H9 (cell line): ENCODE data around the gene ANKS1B. TPM values are rescaled to one million over a fixed set of nuclear protein-coding genes. Genes with fewer than 3 reads are reported as not detected.

ENCODE experiments used
- DNase-seq: peaks from one replicate; pipeline ENCODE4 v3.0.0-alpha.2; 2017
- H2AFZ ChIP-seq: one replicate; pipeline ENCODE4 v1.6.1; 2013; ENCODE audit warnings: mild to moderate bottlenecking, low read length, control low read depth, moderate library complexity
- H2AK5ac ChIP-seq: 2 replicates; pipeline ENCODE4 v1.6.1; 2013; ENCODE audit warnings: low read length, control low read depth, mixed read lengths; ENCODE audit not compliant: insufficient read length
- H2BK120ac ChIP-seq: one replicate; pipeline ENCODE4 v1.6.1; 2013; ENCODE audit warnings: low read depth, mild to moderate bottlenecking, low read length, control low read depth, inconsistent platforms; ENCODE audit not compliant: poor library complexity, severe bottlenecking
- H2BK12ac ChIP-seq: 2 replicates; pipeline ENCODE4 v1.6.1; 2013; ENCODE audit warnings: low read length, control low read depth, mixed read lengths, low read depth; ENCODE audit not compliant: insufficient read length
- H2BK15ac ChIP-seq: 2 replicates; pipeline ENCODE4 v1.6.1; 2013; ENCODE audit warnings: low read depth, low read length, control low read depth
- H2BK20ac ChIP-seq: one replicate; pipeline ENCODE4 v1.6.1; 2013; ENCODE audit warnings: low read depth, mild to moderate bottlenecking, low read length, control low read depth, inconsistent platforms; ENCODE audit not compliant: poor library complexity, severe bottlenecking
- H2BK5ac ChIP-seq: 2 replicates; pipeline ENCODE4 v1.6.1; 2013; ENCODE audit warnings: low read length, control low read depth, mixed read lengths; ENCODE audit not compliant: insufficient read length
- H3K14ac ChIP-seq: 2 replicates; pipeline ENCODE4 v1.6.1; 2013; ENCODE audit warnings: low read length, control low read depth; ENCODE audit not compliant: insufficient read depth
- H3K18ac ChIP-seq: 2 replicates; pipeline ENCODE4 v1.6.1; 2013; ENCODE audit warnings: low read depth, mild to moderate bottlenecking, mixed read lengths, low read length, control low read depth; ENCODE audit not compliant: insufficient read length
- H3K23ac ChIP-seq: 2 replicates; pipeline ENCODE4 v1.6.1; 2013; ENCODE audit warnings: low read length, control low read depth, mixed read lengths, low read depth; ENCODE audit not compliant: insufficient read length
- H3K23me2 ChIP-seq: 2 replicates; pipeline ENCODE4 v1.6.1; 2013; ENCODE audit warnings: low read depth, mild to moderate bottlenecking, mixed read lengths, low read length, control low read depth; ENCODE audit not compliant: insufficient read length, poor library complexity, severe bottlenecking
- H3K27ac ChIP-seq: 2 replicates; pipeline ENCODE4 v1.5.1; 2013; ENCODE audit warnings: low read length, control low read depth, mixed read lengths, low read depth; ENCODE audit not compliant: insufficient read length
- H3K27me3 ChIP-seq: 2 replicates; pipeline ENCODE4 v1.6.1; 2013; ENCODE audit warnings: low read length, control low read depth, inconsistent platforms; ENCODE audit not compliant: insufficient read depth
- H3K4ac ChIP-seq: 2 replicates; pipeline ENCODE4 v1.6.1; 2013; ENCODE audit warnings: low read depth, mild to moderate bottlenecking, control low read depth, inconsistent platforms, low read length, moderate library complexity
- H3K4me1 ChIP-seq: 2 replicates; pipeline ENCODE4 v1.6.1; 2013; ENCODE audit warnings: low read length, control low read depth, inconsistent platforms; ENCODE audit not compliant: insufficient read depth
- H3K4me2 ChIP-seq: 2 replicates; pipeline ENCODE4 v1.6.1; 2013; ENCODE audit warnings: low read length, control low read depth, mixed read lengths; ENCODE audit not compliant: insufficient read length, insufficient read depth
- H3K56ac ChIP-seq: 2 replicates; pipeline ENCODE4 v1.6.1; 2013; ENCODE audit warnings: low read depth, mild to moderate bottlenecking, mixed read lengths, low read length, control low read depth; ENCODE audit not compliant: insufficient read length
- H3K79me1 ChIP-seq: 2 replicates; pipeline ENCODE4 v1.6.1; 2013; ENCODE audit warnings: low read depth, mild to moderate bottlenecking, moderate library complexity, low read length, control low read depth, inconsistent platforms; ENCODE audit not compliant: insufficient read depth, poor library complexity, severe bottlenecking
- H3K79me2 ChIP-seq: 2 replicates; pipeline ENCODE4 v1.6.1; 2013; ENCODE audit warnings: low read length, control low read depth, inconsistent platforms; ENCODE audit not compliant: insufficient read depth
- H3K9ac ChIP-seq: 2 replicates; pipeline ENCODE4 v1.6.1; 2013; ENCODE audit warnings: low read length, control low read depth, mixed read lengths; ENCODE audit not compliant: insufficient read length; ENCODE audit errors: extremely low read depth
- H3K9me3 ChIP-seq: one replicate; pipeline ENCODE4 v1.6.1; 2013; ENCODE audit warnings: low read depth, low read length, inconsistent platforms; ENCODE audit not compliant: control insufficient read depth
- H3T11ph ChIP-seq: one replicate; pipeline ENCODE4 v1.6.1; 2013; ENCODE audit warnings: mild to moderate bottlenecking, low read length, control low read depth, inconsistent platforms
- H4K20me1 ChIP-seq: one replicate; pipeline ENCODE4 v1.6.1; 2013; ENCODE audit not compliant: control insufficient read depth, insufficient read length, insufficient read depth
- H4K5ac ChIP-seq: 2 replicates; pipeline ENCODE4 v1.6.1; 2013; ENCODE audit warnings: low read depth, mild to moderate bottlenecking, mixed read lengths, low read length, control low read depth; ENCODE audit not compliant: insufficient read length
- H4K8ac ChIP-seq: replicated peaks from 2 replicates; pipeline ENCODE4 v1.6.1; 2013; ENCODE audit warnings: low read length, control low read depth, mixed read lengths, low read depth; ENCODE audit not compliant: insufficient read length
- H4K91ac ChIP-seq: 2 replicates; pipeline ENCODE4 v1.6.1; 2013; ENCODE audit warnings: low read depth, mild to moderate bottlenecking, moderate library complexity, mixed read lengths, low read length, control low read depth; ENCODE audit not compliant: insufficient read length
- H3K27ac Mint-ChIP-seq, 3 experiments: 2 replicates in 2 of 3; 3 replicates in 1 of 3; pipeline ENCODE4 v1.8.0; 2020 to 2021; ENCODE audit warnings: mixed read lengths in 3 of 3, mild to moderate bottlenecking in 1 of 3, moderate library complexity in 1 of 3
- H3K27me3 Mint-ChIP-seq: 2 replicates; pipeline ENCODE4 v1.8.0; 2021; ENCODE audit warnings: low read depth, mild to moderate bottlenecking, moderate library complexity, mixed read lengths
- H3K36me3 Mint-ChIP-seq, 3 experiments: 2 replicates in 2 of 3; 3 replicates in 1 of 3; pipeline ENCODE4 v1.8.0; 2020 to 2021; ENCODE audit warnings: low read depth in 3 of 3, mixed read lengths in 3 of 3; ENCODE audit not compliant: insufficient read depth in 1 of 3
- H3K4me1 Mint-ChIP-seq, 2 experiments: 2 replicates each; pipeline ENCODE4 v1.8.0; 2020; ENCODE audit warnings: mixed read lengths in 2 of 2
- H3K4me3 Mint-ChIP-seq, 2 experiments: 2 replicates in 1 of 2; 3 replicates in 1 of 2; pipeline ENCODE4 v1.8.0; 2020 to 2021; ENCODE audit warnings: mild to moderate bottlenecking in 2 of 2, mixed read lengths in 2 of 2, moderate library complexity in 1 of 2
- H3K9me3 Mint-ChIP-seq, 2 experiments: 2 replicates in 1 of 2; 3 replicates in 1 of 2; pipeline ENCODE4 v1.8.0; 2020; ENCODE audit warnings: mild to moderate bottlenecking in 2 of 2, mixed read lengths in 2 of 2, moderate library complexity in 1 of 2
- WGBS: extraction: QIAGEN DNeasy Blood & Tissue Kit; methylation state at CpG from one replicate; pipeline ENCODE4 v1.1.7; 2013; ENCODE audit warnings: missing lambda C conversion rate, low lambda C conversion rate, mixed read lengths; ENCODE audit not compliant: insufficient read length; ENCODE audit errors: extremely low coverage; 5-methylcytosine and 5-hydroxymethylcytosine counted together
- total RNA-seq: library from RNA; stranded (reverse); gene quantifications from 2 replicates; pipeline ENCODE4 v1.2.1, GENCODE V29; 2021
- TF ChIP-seq, protein P1 (sequence below): fragments of 200-600 bp; sonication (generic); conservative IDR thresholded peaks from 3 replicates; pipeline ENCODE4 v1.8.0; 2021; ENCODE audit warnings: antibody characterized with exemption, mild to moderate bottlenecking

The ANKS1B gene
- total RNA-seq, 1 experiment from 2014 or later = 4.1 TPM

- H4K91ac ChIP-seq = no peak overlapping the region
- H3K9ac ChIP-seq = no peak overlapping the region
- no peaks in the 10 kb centered on the region for H3K27me3 ChIP-seq
- no peak for DNase-seq
- H3K4me2 ChIP-seq = no peak overlapping the region
- no peaks in the 10 kb centered on the region for H3K9me3 ChIP-seq
- no peak overlapping the region for H2BK5ac ChIP-seq
- H4K8ac ChIP-seq = no peak overlapping the region
- H3K4me3 Mint-ChIP-seq = no peak overlapping the region
- H3K4ac ChIP-seq = no peak overlapping the region
- H3K18ac ChIP-seq = no peak overlapping the region
- H3K23ac ChIP-seq = no peak overlapping the region
- no peaks in the 10 kb centered on the region for H3K79me2 ChIP-seq
- no peak overlapping the region for H3K56ac ChIP-seq
- H3K36me3 Mint-ChIP-seq = no peaks in the 10 kb centered on the region
- H3K4me1 Mint-ChIP-seq = peaks cover 8 to 15% of the 10 kb centered on the region in 2 experiments
- no peaks in the 10 kb centered on the region for H3K23me2 ChIP-seq
- H2BK15ac ChIP-seq = no peak overlapping the region
- H2BK12ac ChIP-seq = no peak overlapping the region
- no peak overlapping the region for H2BK20ac ChIP-seq
- H3K27ac Mint-ChIP-seq = no peak overlapping the region
- no peak overlapping the region for H2AFZ ChIP-seq
- H4K5ac ChIP-seq = no peak overlapping the region
- H2BK120ac ChIP-seq = no peak overlapping the region
- no peaks in the 10 kb centered on the region for H4K20me1 ChIP-seq
- H2AK5ac ChIP-seq = no peak overlapping the region
- no peak overlapping the region for H3K14ac ChIP-seq
- no peak overlapping the region for H3K27ac ChIP-seq
- no peaks in the 10 kb centered on the region for H3K9me3 Mint-ChIP-seq
- no peaks in the 10 kb centered on the region for H3K27me3 Mint-ChIP-seq
- no CpG with 5 or more reads among the region's 2 CpGs for WGBS
- H3K79me1 ChIP-seq = no peaks in the 10 kb centered on the region
- TF ChIP-seq, protein P1, sequence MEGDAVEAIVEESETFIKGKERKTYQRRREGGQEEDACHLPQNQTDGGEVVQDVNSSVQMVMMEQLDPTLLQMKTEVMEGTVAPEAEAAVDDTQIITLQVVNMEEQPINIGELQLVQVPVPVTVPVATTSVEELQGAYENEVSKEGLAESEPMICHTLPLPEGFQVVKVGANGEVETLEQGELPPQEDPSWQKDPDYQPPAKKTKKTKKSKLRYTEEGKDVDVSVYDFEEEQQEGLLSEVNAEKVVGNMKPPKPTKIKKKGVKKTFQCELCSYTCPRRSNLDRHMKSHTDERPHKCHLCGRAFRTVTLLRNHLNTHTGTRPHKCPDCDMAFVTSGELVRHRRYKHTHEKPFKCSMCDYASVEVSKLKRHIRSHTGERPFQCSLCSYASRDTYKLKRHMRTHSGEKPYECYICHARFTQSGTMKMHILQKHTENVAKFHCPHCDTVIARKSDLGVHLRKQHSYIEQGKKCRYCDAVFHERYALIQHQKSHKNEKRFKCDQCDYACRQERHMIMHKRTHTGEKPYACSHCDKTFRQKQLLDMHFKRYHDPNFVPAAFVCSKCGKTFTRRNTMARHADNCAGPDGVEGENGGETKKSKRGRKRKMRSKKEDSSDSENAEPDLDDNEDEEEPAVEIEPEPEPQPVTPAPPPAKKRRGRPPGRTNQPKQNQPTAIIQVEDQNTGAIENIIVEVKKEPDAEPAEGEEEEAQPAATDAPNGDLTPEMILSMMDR = no peak
- H3K4me1 ChIP-seq = peaks cover 3% of the 10 kb centered on the region; the same call in 1 of the 2 replicates
- no peak overlapping the region for H3T11ph ChIP-seq
These were observed 887.6 kb downstream of the ANKS1B start for GRCh38 chr12:99097171-99097570.
